H1 (cell line): ENCODE data around the gene IDUA. TPM values are rescaled to one million over a fixed set of nuclear protein-coding genes. Genes with fewer than 3 reads are reported as not detected.

Experiments used
- SRF ChIP-seq: IDR thresholded peaks from 2 replicates; pipeline ENCODE4 v1.6.1; 2011; ENCODE audit warnings: mild to moderate bottlenecking, low read depth, low read length, moderate library complexity
- polyA plus RNA-seq, 7 experiments: library from polyadenylated mRNA; depleted of rRNA in 3 of 7; stranded (reverse) in 5 of 7; unstranded in 2 of 7; fragments of >200 nt in 5 of 7; fragments of 200-250 nt in 2 of 7; gene quantifications; 1 replicate in 5 of 7; 2 replicates in 1 of 7; 4 replicates in 1 of 7; pipeline versions ENCODE4 v1.2.1 to v1.2.3, GENCODE V29; 2011 to 2013; ENCODE audit warnings: missing spikeins in 2 of 7, mixed read lengths in 2 of 7
- total RNA-seq: library from RNA; stranded (reverse); fragmentation: NEBNext Ultra II Directional; extraction: Animal tissue kit (Norgen Biotek cat#: 25700); gene quantifications from 2 replicates; pipeline ENCODE4 v1.2.1, GENCODE V29; 2021

IDUA gene
- total and polyA plus RNA-seq, 2 of the 8 experiments (the other 6 are each of a cell fraction or from before 2014, with no cell fraction given), result 2.8 to 4.8 TPM

- no peak for TF ChIP-seq SRF
Observed at GRCh38 chr4:1021386-1022050, 34.7 kb downstream of the IDUA start (continued).
